GM23338 (cell line): Measurements from ENCODE around the gene LRP10.

ENCODE experiments used
- CREB1 ChIP-seq: fragments of 250-450 bp; sonication (Bioruptor Pico); IDR thresholded peaks from 2 replicates; pipeline ENCODE4 v1.5.0; 2020; ENCODE audit warnings: low read depth, mild to moderate bottlenecking, moderate library complexity
- EZH2 ChIP-seq: fragments of 200-600 bp; sonication (generic); IDR thresholded peaks from one replicate; pipeline ENCODE4 v1.8.0; 2017; ENCODE audit warnings: antibody characterized with exemption, mild to moderate bottlenecking, low read depth; ENCODE audit not compliant: unreplicated experiment
- EZH2phosphoT487 ChIP-seq: fragments of 200-600 bp; sonication (generic); IDR thresholded peaks from one replicate; pipeline ENCODE4 v1.8.1; 2018; ENCODE audit warnings: antibody characterized with exemption; ENCODE audit not compliant: unreplicated experiment
- JUNB ChIP-seq: IDR thresholded peaks from one replicate; pipeline ENCODE4 v1.6.1; 2016; ENCODE audit warnings: antibody characterized with exemption; ENCODE audit not compliant: unreplicated experiment
- NANOG ChIP-seq: IDR thresholded peaks from 2 replicates; pipeline ENCODE4 v1.6.1; 2016; ENCODE audit warnings: antibody characterized with exemption, borderline replicate concordance
- POLR2AphosphoS5 ChIP-seq: IDR thresholded peaks from 2 replicates; pipeline ENCODE4 v1.6.1; 2016; ENCODE audit warnings: antibody characterized with exemption, low read depth
- STAT1 ChIP-seq: IDR thresholded peaks from one replicate; pipeline ENCODE4 v1.6.1; 2016; ENCODE audit warnings: antibody characterized with exemption; ENCODE audit not compliant: unreplicated experiment
- ZNF114 ChIP-seq: fragments of 250-450 bp; sonication (Bioruptor Pico); IDR thresholded peaks from 2 replicates; pipeline ENCODE4 v1.5.0; 2020; ENCODE audit warnings: mild to moderate bottlenecking, moderate library complexity
- TF ChIP-seq, protein P1 (sequence below), 2 experiments: fragments of 200-600 bp in 1 of 2; sonication (generic) in 1 of 2; conservative IDR thresholded peaks; 2 replicates each; pipeline versions ENCODE4 v1.5.1 to v1.6.1; 2016 to 2017; ENCODE audit warnings: antibody characterized with exemption in 2 of 2, low read depth in 2 of 2, mild to moderate bottlenecking in 2 of 2, moderate library complexity in 1 of 2
- TF ChIP-seq, protein P2 (sequence below): IDR thresholded peaks from 2 replicates; pipeline ENCODE4 v1.6.1; 2016; ENCODE audit warnings: antibody characterized with exemption
- TF ChIP-seq, protein P3 (sequence below): IDR thresholded peaks from one replicate; pipeline ENCODE4 v1.6.1; 2018; ENCODE audit warnings: antibody characterized with exemption; ENCODE audit not compliant: unreplicated experiment
- TF ChIP-seq, protein P4 (sequence below): fragments of 250-450 bp; sonication (Bioruptor Pico); IDR thresholded peaks from 2 replicates; pipeline ENCODE4 v1.5.0; 2020; ENCODE audit warnings: mild to moderate bottlenecking, moderate library complexity

DNA sequence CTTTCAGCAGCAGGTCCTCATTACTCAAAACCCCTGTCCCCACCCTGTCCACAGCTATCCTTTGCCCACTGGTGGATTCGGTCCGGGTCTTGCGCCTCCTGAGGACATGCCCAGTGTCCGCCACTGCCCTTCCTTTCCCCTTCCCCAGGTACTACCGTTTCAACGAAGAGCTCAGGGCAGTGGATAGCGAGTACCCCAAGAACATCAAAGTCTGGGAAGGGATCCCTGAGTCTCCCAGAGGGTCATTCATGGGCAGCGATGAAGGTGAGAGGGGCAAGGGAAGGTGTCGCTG is 26.5 kb upstream of the LRP10 start:
- TF ChIP-seq, protein P1, sequence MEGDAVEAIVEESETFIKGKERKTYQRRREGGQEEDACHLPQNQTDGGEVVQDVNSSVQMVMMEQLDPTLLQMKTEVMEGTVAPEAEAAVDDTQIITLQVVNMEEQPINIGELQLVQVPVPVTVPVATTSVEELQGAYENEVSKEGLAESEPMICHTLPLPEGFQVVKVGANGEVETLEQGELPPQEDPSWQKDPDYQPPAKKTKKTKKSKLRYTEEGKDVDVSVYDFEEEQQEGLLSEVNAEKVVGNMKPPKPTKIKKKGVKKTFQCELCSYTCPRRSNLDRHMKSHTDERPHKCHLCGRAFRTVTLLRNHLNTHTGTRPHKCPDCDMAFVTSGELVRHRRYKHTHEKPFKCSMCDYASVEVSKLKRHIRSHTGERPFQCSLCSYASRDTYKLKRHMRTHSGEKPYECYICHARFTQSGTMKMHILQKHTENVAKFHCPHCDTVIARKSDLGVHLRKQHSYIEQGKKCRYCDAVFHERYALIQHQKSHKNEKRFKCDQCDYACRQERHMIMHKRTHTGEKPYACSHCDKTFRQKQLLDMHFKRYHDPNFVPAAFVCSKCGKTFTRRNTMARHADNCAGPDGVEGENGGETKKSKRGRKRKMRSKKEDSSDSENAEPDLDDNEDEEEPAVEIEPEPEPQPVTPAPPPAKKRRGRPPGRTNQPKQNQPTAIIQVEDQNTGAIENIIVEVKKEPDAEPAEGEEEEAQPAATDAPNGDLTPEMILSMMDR (conservative IDR thresholded peaks at IDR 0.05; ENCODE audit: low read depth in 2 of 2) = no peak
- TF ChIP-seq EZH2 (no peak), CREB1 (CRISPR knock-in tag) (no peak), POLR2AphosphoS5 (no peak), EZH2phosphoT487 (no peak), STAT1 (no peak), ZNF114 (CRISPR knock-in tag) (no peak), JUNB (no peak), NANOG (no peak)
- TF ChIP-seq, protein P2, sequence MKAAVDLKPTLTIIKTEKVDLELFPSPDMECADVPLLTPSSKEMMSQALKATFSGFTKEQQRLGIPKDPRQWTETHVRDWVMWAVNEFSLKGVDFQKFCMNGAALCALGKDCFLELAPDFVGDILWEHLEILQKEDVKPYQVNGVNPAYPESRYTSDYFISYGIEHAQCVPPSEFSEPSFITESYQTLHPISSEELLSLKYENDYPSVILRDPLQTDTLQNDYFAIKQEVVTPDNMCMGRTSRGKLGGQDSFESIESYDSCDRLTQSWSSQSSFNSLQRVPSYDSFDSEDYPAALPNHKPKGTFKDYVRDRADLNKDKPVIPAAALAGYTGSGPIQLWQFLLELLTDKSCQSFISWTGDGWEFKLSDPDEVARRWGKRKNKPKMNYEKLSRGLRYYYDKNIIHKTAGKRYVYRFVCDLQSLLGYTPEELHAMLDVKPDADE = no peak
- TF ChIP-seq, protein P3, sequence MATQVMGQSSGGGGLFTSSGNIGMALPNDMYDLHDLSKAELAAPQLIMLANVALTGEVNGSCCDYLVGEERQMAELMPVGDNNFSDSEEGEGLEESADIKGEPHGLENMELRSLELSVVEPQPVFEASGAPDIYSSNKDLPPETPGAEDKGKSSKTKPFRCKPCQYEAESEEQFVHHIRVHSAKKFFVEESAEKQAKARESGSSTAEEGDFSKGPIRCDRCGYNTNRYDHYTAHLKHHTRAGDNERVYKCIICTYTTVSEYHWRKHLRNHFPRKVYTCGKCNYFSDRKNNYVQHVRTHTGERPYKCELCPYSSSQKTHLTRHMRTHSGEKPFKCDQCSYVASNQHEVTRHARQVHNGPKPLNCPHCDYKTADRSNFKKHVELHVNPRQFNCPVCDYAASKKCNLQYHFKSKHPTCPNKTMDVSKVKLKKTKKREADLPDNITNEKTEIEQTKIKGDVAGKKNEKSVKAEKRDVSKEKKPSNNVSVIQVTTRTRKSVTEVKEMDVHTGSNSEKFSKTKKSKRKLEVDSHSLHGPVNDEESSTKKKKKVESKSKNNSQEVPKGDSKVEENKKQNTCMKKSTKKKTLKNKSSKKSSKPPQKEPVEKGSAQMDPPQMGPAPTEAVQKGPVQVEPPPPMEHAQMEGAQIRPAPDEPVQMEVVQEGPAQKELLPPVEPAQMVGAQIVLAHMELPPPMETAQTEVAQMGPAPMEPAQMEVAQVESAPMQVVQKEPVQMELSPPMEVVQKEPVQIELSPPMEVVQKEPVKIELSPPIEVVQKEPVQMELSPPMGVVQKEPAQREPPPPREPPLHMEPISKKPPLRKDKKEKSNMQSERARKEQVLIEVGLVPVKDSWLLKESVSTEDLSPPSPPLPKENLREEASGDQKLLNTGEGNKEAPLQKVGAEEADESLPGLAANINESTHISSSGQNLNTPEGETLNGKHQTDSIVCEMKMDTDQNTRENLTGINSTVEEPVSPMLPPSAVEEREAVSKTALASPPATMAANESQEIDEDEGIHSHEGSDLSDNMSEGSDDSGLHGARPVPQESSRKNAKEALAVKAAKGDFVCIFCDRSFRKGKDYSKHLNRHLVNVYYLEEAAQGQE = no peak
- TF ChIP-seq, protein P4, sequence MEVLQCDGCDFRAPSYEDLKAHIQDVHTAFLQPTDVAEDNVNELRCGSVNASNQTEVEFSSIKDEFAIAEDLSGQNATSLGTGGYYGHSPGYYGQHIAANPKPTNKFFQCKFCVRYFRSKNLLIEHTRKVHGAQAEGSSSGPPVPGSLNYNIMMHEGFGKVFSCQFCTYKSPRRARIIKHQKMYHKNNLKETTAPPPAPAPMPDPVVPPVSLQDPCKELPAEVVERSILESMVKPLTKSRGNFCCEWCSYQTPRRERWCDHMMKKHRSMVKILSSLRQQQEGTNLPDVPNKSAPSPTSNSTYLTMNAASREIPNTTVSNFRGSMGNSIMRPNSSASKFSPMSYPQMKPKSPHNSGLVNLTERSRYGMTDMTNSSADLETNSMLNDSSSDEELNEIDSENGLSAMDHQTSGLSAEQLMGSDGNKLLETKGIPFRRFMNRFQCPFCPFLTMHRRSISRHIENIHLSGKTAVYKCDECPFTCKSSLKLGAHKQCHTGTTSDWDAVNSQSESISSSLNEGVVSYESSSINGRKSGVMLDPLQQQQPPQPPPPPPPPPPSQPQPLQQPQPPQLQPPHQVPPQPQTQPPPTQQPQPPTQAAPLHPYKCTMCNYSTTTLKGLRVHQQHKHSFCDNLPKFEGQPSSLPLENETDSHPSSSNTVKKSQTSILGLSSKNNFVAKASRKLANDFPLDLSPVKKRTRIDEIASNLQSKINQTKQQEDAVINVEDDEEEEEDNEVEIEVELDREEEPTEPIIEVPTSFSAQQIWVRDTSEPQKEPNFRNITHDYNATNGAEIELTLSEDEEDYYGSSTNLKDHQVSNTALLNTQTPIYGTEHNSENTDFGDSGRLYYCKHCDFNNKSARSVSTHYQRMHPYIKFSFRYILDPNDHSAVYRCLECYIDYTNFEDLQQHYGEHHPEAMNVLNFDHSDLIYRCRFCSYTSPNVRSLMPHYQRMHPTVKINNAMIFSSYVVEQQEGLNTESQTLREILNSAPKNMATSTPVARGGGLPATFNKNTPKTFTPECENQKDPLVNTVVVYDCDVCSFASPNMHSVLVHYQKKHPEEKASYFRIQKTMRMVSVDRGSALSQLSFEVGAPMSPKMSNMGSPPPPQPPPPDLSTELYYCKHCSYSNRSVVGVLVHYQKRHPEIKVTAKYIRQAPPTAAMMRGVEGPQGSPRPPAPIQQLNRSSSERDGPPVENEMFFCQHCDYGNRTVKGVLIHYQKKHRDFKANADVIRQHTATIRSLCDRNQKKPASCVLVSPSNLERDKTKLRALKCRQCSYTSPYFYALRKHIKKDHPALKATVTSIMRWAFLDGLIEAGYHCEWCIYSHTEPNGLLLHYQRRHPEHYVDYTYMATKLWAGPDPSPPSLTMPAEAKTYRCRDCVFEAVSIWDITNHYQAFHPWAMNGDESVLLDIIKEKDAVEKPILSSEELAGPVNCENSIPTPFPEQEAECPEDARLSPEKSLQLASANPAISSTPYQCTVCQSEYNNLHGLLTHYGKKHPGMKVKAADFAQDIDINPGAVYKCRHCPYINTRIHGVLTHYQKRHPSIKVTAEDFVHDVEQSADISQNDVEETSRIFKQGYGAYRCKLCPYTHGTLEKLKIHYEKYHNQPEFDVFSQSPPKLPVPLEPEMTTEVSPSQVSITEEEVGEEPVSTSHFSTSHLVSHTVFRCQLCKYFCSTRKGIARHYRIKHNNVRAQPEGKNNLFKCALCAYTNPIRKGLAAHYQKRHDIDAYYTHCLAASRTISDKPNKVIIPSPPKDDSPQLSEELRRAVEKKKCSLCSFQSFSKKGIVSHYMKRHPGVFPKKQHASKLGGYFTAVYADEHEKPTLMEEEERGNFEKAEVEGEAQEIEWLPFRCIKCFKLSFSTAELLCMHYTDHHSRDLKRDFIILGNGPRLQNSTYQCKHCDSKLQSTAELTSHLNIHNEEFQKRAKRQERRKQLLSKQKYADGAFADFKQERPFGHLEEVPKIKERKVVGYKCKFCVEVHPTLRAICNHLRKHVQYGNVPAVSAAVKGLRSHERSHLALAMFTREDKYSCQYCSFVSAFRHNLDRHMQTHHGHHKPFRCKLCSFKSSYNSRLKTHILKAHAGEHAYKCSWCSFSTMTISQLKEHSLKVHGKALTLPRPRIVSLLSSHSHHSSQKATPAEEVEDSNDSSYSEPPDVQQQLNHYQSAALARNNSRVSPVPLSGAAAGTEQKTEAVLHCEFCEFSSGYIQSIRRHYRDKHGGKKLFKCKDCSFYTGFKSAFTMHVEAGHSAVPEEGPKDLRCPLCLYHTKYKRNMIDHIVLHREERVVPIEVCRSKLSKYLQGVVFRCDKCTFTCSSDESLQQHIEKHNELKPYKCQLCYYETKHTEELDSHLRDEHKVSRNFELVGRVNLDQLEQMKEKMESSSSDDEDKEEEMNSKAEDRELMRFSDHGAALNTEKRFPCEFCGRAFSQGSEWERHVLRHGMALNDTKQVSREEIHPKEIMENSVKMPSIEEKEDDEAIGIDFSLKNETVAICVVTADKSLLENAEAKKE (CRISPR knock-in tag) = no peak
